ENCODE results near the gene ADPGK.

The ADPGK gene

DNA sequence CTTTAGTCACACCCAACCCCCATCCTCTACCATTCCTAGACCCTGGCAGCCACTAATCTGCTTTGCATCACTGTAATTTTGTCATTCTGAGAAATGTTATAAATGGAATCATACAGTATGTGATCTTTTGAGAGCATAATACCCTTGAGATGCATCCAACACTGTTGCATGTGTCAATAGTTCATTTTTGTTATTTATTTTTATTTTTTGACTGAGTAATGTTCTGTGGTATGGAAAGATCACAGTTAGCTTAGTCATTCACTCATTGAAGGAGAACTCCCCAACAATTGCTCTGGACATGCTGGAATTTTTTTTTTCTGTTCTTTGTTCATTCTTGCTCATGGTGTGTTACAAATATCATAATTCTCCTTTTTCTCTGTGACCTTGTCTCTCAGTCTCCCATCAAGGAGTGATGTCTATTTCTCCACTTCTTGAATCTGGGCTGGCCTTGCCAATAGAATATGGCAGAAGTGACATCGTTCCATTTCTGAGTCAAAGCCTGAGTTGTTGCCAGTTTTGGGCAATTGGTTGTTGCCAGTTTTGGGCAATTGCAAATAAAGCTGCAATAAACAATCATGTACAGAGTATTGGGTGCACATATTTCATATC is 6.8 kb upstream of the ADPGK start:
- DNase-seq (ENCODE audit: low read depth in 2 of 2), result no peak

DNA sequence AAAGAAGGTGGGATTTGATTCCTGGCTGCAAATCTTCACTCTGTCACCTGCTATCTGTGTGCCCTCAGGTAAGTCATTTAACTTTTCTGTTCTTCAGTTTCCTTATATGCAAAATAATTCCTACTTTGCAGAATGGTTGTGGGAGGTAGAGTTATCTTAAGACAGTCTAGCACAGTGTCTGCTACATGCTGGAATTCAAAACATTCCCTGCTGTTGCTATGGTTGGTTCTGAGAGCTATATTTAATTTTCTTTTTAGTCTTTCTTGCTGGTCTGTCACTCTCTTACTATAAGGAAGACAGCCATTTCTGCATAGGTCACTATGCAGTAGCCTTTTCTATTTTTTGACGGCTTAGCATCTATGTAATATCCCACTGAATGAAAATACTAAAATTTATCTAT is 4.0 kb upstream of the ADPGK start:
- DNase-seq (ENCODE audit: low read depth in 2 of 2), result no peak

DNA sequence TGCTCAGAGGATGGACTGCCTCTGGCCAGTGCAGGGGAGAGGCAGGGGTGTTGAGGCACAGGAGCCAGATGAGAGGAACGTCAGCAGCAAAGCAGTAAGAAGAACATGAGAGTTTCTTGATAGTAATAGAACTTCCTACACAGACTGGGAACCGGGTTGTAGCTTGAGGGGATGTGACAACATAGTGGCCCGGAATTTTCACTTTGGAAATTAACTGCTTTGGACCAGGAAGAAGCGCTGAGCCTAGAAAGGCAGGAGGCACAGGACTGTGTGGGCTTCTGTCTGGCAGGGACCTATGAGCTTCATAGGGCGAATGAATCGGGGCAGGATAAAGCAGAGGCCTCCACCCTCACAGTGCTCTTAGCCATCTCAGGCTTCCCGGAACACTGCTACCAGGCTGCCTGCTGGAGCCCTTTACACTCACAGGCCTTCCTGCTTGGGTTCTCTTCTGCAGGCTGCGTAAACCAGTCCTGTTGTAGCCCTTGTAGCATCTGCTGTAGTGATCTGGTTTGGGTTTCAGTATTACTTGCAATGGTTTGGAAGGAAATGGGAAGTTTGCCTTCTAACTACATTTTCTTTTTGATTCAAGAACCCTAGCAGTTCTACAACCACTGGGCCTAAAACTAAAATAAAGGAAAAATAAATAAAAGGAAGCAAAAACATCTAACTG is 3.3 kb upstream of the ADPGK start:
- DNase-seq (ENCODE audit: low read depth in 2 of 2), result no peak

DNA sequence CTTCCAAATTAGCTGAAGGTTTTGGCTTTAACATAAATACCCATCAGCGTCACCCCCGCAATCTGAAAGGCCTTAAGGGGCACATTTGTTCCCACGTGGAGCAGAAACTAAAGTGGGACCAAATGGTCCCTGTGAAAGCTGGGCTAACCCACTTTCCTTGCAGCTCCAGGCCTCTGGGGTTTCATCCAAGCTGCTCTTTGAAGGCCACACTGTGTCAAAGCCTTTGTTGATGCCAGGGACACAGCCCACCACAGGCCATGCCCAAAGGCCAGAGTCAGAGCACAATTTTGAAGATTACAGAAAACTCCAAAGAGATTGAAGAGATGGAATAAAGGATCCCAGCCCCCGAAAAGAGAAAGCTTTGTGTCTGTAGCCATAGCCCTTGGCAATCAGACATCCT is 2.7 kb upstream of the ADPGK start:
- DNase-seq (ENCODE audit: low read depth in 2 of 2), result no peak

DNA sequence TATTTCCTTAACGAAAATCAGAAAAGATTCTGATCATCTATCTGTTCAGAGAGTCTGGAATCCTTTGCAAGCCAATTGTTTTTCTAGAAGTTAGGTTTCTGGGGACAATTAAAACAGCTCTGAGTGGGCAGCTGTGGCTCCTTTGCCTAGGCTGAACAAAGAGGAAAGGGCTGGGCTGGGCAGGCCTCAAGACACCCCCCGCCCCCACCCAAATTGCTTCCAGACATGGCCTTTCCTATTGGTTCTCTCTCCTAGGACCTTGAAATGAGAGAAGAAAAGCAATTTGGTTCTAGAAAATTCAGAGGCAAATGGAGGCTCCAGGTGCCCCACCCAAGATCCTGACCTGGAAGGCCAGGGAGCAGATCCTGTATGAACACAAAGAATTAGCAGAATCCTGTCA is 2.3 kb upstream of the ADPGK start:
- DNase-seq (ENCODE audit: low read depth in 2 of 2), result no peak

DNA sequence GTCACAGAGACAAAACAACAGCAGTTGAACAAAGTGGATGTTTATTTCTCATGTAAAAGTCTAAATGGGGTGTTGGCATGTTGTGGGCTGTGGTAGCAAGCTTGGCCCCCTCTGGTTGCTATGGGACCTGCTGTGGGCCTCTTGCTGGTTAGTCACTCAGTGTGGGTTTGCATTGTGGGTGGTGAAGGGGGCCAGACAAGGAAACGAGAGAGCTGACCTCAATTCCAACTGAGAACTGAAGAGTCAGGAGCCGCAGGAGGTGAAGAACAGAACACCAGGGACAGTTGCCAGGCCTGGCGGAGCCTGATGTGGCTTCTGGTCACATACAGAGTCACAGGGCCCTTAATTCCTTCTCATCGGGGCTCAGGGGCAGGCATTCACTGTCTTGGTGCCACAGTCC is 1.9 kb upstream of the ADPGK start:
- peak; percentile 59 to 65 for DNase-seq (ENCODE audit: low read depth in 2 of 2)

DNA sequence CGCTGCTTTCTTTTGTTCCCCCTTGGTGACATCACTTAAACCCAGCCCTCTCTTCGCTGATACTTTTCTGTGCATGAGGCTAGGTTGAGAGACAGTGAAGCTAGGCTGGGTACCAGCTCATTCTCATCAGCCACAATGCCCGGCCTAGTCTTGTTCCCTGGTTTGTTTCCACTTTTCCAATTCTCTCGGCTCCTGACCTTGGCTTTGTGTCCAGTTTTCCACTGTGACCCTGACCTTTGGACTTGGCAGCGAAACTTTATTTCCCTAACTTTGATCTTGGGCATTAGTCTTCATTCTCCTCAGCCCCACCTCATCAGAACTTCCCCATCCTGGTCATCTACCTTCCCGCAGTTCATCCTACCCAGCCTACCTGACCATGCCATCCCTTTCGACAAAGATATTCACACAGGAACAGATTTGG is 908 bp upstream of the ADPGK start:
- no peak for DNase-seq (ENCODE audit: low read depth in 2 of 2)

DNA sequence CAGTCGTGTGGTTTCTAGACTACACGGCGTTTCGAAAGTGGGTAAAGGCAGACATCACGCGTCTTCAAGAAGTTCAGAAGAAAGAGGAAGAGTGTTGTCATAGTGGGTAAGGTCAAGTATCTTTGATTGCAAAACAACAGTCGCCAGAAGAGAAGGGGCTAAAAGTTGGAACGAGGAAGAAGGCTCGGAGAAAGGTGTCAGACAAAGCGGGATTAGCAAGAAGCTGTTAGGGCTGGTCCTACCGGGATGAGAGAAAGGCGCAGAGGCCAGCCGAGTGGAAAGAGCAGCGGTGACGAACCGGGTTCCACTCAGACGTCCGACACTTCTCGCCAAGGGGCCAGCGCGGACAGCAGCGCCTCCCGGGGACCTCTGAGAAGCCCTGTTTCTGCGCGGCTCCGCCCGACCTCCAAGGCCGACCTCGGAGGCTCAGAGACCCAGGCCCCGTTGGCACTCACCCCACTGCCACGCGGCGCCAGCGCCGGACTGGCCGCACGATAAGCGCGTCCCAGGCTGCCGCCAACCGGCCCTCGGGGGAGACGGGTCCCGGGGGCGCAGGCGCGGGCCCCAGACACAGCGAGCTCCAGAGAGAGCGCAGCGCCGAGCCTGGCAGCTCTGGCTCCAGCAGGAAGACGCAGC is 436 bp downstream of the ADPGK start:
- no peak for DNase-seq (ENCODE audit: low read depth in 2 of 2)

DNA sequence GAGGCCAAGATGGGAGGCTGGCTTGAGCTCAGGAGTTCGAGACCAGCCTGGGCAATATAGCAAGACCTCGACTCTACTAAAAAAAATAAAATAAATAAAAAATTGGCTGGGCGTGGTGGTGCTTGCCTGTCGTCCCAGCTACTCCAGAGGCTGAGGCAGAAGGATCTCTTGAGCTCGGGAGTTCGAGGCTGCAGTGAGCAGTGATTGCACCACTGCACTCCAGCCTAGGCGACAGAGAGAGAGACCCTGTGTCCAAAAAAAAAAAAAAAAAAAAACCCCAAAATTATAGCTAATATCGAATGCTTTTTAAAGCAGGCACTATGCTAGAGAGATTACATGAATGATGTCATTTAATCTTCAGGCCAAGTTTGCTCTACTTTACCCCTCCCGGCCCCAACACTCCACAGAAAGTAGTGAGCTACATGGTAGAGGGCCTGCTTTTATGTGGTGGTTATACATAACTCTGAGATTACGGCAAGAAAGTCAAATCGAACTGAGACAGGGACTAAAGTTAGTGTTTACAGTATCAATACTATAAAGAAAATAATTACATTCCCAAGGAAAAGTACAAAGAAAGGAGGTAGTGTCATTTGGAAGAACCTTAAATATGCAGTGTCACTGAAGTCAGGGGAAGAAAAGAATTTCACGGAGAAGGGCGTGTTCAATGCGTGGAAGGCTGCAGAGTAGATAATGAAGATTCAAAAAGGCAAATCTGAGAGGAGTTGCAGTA is 1.1 kb downstream of the ADPGK start:
- no peak for DNase-seq (ENCODE audit: low read depth in 2 of 2)

DNA sequence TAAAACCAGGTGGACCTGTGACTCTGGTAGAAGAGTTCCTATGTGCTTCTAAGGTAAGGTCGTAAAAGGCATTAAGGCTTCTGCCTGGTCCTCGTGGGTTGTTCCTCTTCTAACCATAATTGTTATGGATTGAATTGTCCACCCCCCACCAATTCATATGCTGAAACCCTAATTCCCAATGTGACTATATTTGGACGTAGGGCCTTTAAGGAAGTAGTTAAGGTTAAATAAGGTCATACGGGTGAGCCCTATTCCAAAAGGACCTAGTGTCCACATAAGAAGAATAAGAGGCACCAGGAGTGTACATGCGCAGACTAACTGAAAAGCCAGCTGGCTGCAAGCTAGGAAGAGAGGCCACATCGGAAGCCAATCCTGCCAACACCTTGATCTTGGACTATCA is 1.9 kb downstream of the ADPGK start:
- DNase-seq (ENCODE audit: low read depth in 2 of 2), result no peak

DNA sequence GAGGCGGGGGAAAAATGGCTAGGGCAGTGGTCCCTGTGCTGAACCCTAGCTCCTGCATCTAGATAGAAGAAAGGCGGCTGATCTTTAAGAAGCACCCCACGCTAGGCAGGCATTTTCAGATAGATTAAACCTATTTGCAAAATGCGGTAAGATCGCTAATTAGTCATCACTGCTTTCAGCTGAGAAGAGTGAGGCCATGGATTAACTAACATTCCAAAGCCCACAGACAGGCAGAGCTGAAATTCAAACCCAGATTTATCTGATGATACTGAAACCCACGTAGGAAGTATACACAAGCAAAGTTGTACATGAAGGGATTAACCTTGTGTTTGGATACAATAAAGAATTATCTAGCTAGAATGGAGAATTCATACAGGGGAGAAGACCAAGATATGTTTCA is 4.8 kb downstream of the ADPGK start:
- DNase-seq (ENCODE audit: low read depth in 2 of 2), result no peak

DNA sequence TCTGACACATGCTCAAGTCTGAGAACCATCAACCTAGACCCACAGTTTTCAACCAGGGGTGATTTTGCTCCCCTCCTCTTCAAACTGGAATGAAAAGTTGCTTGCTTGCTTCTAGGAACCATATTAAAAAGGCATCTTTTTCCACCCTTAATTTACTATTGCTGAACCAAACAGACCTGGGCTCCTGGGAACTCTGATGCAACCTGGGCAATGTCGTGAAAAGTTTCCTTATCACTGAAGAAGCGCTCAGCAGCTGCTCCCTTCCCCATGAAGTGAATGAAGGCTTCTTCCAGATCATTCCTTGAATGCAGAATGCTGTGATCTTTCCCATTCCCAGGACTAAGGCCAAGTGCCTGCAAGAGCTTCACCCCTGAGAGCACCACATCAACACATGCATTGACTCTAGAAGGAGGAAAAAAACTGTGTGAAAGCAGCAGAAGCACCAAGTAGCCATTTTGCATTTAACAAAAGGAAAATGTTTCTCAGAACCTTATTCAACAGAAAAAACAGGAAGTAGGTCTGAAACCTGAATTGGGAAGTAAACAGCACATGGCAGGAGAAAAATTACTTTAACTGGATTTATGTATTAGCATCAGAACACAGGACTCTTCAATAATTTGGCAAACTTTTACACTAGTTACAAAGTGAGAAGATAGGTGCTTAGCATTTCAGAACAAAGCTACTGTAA is 8.7 kb downstream of the ADPGK start:
- no peak for DNase-seq (ENCODE audit: low read depth in 2 of 2)

DNA sequence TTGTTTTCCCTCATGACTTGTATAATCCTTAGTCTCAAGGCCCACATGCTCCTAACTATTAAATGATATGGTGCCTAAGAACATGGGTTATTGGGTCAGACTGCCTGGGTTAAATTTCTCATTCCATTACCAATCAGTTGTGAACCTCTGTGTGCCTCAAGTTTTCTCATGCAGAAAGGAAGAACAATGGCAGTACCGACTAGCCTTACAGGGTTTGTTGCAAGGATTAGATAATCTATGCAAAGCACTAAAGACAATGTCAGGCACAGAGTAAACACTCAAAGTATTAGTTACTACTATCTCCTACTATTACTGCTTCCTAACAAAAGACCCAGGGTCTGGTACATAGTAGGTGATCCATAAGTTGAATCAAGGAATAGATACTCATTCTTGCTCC is 12.2 kb downstream of the ADPGK start:
- no peak for DNase-seq (ENCODE audit: low read depth in 2 of 2)

DNA sequence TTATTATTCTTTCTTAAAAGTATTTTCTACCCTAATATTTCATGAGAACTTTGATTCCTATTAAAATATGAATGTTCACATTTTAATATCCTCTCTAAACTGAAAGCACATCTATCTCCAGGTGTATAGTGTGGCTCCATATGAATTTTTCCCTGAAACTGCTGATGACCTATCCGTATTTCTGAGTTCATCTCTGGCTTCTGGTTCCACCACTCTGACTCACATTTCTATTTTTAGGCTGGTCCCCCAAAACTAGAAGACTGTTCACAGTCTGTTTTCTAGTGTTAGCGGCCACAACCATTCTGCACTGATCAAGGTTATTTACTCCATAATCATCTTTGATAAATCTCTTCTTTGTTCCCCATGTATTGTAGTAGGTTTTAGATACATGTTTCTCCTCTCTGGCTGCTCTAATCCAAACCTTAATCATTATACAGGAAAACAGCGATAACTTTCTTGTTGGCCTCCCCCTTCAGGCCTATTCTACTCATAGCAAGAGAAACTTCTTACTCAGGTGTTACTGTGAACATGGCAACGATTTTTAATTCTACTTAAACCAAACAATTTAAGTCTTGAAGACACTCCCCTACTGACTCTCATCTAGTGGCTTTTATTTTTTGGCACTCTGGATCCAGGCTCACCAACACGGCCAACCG is 12.8 kb downstream of the ADPGK start:
- no peak for DNase-seq (ENCODE audit: low read depth in 2 of 2)

DNA sequence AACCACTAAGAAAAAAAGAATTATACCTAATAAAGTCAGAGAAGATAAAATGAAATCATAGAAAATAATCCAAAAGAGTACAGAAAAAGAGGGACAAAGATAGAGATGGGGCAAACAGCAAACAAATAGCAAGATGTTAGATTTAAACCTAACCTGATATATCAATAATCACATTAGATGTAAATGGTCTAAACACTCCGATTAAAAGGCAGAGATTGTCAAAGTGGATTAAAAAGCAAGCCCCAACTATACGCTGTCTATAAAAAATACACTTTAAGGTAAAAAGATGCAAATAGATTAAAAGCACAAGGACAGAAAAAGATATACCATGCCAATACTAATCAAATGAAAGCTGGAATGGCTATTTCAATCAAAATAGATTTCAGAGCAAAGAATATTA is 16.8 kb downstream of the ADPGK start:
- DNase-seq (ENCODE audit: low read depth in 2 of 2), result no peak

DNA sequence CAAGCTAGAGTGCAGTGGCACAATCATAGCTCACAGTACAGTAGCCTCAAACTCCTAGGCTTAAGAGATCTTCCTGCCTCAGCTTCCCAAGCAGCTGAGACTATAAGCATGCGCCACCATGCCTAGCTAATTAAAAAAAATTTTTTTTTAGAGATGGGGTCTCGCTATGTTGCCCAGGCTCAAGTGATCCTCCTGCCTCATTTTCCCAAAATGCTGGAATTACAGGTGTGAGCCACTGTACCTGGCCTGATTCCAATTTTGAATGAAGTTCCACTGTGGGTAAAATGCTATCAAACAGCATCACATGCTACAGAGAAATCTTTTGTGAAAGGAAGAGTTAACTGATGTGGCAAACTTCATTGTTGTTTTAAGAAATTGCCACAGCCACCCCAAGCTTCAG is 17.5 kb downstream of the ADPGK start:
- DNase-seq (ENCODE audit: low read depth in 2 of 2), result no peak

DNA sequence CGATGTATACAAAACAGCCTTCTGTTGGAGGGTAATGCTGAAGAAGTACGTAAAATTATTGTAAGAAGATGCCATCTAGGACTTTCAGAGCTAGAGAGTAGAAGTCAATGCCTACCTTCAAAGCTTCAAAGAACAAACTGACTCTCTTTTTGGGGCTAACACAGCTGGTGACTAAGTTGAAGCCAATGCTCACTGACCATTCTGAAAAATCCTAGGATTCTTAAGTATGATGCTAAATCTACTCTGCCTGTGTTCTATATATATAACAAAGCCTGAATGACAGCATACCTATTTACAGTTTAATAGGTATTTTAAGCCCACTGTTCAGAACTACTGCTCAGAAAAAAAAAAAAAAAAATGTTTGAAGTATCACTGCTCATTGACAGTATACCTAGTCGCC is 18.9 kb downstream of the ADPGK start:
- no peak for DNase-seq (ENCODE audit: low read depth in 2 of 2)

DNA sequence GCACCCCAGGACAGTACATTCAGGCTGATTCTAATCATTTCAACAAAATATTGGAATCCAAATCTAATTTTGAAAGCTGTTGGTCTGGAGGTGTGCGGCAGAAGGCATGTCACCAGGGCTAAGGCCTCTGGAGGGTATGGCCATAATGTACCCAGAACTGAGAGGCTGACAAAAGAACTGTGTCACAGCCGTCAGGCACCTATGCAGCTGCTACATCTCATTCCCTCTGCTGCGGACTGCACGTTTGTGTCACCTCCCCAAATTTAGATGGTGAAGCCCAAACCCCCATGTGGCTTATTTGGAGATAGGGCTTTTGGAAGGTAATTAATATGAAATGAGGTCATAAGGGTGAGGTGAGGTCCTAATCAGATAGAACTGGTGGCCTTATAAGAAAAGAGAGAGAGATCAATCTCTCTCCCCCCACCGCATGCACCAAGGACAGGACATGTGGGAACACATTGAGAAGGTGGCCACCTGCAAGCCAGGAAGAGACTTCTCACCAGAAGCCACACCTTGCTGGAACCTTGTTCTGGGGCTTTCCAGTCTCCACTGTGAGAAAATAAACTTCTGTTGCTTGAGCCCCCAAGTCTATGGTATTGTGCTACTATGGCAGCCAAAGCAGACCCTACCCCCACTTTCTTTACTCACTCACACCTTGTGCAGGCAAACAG is 22.8 kb downstream of the ADPGK start:
- no peak for DNase-seq (ENCODE audit: low read depth in 2 of 2)

DNA sequence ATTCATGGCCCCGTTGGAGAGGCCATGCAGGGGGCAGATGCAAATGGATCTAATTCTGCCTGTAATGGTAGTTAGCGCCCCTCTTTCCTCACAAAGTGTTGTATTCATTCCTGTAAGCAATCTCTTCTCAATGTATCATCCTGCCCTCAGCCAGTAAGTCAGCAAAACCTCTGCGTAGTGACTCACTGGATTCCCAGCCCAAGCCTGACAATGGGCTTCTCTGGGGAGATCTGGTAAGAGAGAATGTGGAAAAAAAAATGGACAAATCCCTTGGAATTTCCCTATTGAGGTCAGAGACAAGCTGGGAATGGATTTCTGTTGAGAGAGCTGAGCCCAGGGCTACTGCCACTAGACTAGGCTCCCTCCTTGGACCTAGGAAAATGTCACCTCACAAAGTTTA is 25.4 kb downstream of the ADPGK start:
- no peak for DNase-seq (ENCODE audit: low read depth in 2 of 2)

DNA sequence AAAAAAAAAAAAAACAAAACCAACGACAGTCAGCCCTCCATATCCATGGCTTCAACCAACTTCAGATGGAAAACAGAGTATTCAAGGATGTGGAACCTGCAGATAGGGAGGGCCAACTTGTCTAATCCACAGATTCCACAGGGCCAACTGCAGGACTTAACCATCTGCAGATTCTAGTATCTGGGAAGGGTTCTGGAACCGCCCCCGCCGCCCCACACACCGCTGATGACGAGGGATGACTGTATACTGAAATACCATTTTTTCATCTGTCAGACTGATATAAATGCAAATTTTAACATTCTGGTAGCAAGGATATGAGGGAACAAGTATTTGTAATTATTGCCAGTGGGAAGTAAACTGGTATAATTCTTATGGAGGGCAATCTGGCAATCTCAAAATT is 29.5 kb downstream of the ADPGK start:
- no peak for DNase-seq (ENCODE audit: low read depth in 2 of 2)

DNA sequence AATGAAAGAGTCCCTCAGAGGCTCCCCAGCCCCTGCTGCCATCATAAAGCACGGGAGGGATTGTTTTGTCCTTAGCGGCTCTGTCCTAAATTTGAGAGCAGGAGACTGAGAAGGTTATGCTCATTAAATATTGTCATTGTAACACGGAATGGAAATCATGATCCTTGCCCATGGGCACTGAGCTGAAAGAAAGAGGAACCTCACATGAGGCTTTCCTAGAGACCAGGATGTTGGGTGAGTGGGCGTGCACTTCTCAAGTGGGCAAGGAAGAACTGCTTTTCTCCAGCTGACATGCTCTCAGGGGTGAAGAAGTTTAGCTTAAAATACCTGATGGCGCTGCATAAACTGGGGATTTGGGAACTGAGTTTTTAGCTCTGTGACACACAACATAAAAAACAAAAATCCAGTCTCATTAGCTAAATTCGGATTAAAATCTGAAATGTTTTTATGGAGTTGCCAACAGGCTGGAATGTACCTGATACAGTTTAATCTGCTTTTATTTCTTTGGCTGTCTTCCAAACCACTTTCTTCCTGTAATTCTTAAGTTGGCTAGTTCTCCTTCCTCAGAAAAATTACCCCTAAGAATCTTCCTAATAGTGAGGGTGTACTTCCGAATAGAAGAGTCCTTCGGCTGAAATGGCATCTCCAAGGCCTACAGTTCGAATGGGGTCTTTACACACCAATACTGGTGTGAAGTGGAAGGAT is 31.7 kb downstream of the ADPGK start:
- DNase-seq (ENCODE audit: low read depth in 2 of 2), result no peak

Measured in stimulated activated CD8-positive, alpha-beta memory T cell treated with anti-CD3 and anti-CD28 coated beads, Interleukin-15, amount 100 ng/mL, for 48 hours (primary cell).